Hepatocyte (in vitro differentiated cells): ENCODE data around the gene CD44.

Experiments used
- CTCF ChIP-seq: fragments of 200-600 bp; sonication (generic); IDR thresholded peaks from 2 replicates; pipeline ENCODE4 v1.5.1; 2016; ENCODE audit warnings: antibody characterized with exemption, mild to moderate bottlenecking; ENCODE audit not compliant: poor library complexity
- EZH2 ChIP-seq: fragments of 200-600 bp; sonication (generic); IDR thresholded peaks from 2 replicates; pipeline ENCODE4 v1.6.1; 2016; ENCODE audit warnings: antibody characterized with exemption, mild to moderate bottlenecking, borderline replicate concordance
- EZH2phosphoT487 ChIP-seq: fragments of 200-600 bp; sonication (generic); IDR thresholded peaks from one replicate; pipeline ENCODE4 v1.6.1; 2018; ENCODE audit warnings: antibody characterized with exemption, mild to moderate bottlenecking, low read depth, moderate library complexity; ENCODE audit not compliant: unreplicated experiment, severe bottlenecking

GRCh38 chr11:35141071-35141470 lies 2.1 kb downstream of the CD44 start:
- TF ChIP-seq EZH2: no peak
- no peak for TF ChIP-seq CTCF
- TF ChIP-seq EZH2phosphoT487: no peak
